Thyroid gland (tissue), 4 donors: ENCODE results near the gene PCDHGA2.

Experiments
- POLR2A ChIP-seq, 2 donors: fragments of 450-650 bp; IDR thresholded peaks; one replicate each; pipeline ENCODE4 v1.6.1; 2017; ENCODE audit warnings: antibody characterized with exemption in 2 of 2, mild to moderate bottlenecking in 2 of 2, moderate library complexity in 1 of 2
- TF ChIP-seq, protein P1 (sequence below), 6 experiments: fragments of 200-600 bp in 3 of 6; fragments of 450-650 bp in 3 of 6; sonication (generic) in 3 of 6; IDR thresholded peaks; one replicate each; pipeline ENCODE4 v1.5.1; 2016 to 2019; ENCODE audit warnings: antibody characterized with exemption in 6 of 6, mild to moderate bottlenecking in 2 of 6, inconsistent platforms in 1 of 6, moderate library complexity in 1 of 6

GRCh38 chr5:141313711-141314110, 24.8 kb upstream of the PCDHGA2 start:
- TF ChIP-seq, protein P1, sequence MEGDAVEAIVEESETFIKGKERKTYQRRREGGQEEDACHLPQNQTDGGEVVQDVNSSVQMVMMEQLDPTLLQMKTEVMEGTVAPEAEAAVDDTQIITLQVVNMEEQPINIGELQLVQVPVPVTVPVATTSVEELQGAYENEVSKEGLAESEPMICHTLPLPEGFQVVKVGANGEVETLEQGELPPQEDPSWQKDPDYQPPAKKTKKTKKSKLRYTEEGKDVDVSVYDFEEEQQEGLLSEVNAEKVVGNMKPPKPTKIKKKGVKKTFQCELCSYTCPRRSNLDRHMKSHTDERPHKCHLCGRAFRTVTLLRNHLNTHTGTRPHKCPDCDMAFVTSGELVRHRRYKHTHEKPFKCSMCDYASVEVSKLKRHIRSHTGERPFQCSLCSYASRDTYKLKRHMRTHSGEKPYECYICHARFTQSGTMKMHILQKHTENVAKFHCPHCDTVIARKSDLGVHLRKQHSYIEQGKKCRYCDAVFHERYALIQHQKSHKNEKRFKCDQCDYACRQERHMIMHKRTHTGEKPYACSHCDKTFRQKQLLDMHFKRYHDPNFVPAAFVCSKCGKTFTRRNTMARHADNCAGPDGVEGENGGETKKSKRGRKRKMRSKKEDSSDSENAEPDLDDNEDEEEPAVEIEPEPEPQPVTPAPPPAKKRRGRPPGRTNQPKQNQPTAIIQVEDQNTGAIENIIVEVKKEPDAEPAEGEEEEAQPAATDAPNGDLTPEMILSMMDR (IDR thresholded peaks at IDR 0.05), result no peak
- TF ChIP-seq POLR2A (IDR thresholded peaks at IDR 0.05), result no peak
